ENCODE measurements around the gene DGAT2L6.

DNA sequence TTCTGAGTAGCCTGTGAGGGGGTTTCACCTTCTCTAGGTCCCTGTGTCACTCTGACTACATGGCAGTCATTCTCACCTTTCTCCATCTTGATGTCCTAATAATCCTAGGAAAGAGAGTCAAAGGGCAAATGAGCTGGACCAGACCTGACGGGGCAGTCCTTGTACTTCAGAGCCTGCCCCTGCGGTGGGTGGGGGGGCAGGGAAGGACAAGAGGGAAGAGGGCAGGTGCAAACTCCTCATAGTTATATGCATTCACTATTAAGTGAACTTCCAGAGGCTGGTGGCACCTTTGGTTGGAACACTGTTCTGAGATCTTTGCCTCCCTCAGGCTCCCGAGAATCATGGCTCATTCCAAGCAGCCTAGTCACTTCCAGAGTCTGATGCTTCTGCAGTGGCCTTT, 57.1 kb downstream of the DGAT2L6 start, which contains the start of gene AWAT1:
- TF ChIP-seq, protein P1, sequence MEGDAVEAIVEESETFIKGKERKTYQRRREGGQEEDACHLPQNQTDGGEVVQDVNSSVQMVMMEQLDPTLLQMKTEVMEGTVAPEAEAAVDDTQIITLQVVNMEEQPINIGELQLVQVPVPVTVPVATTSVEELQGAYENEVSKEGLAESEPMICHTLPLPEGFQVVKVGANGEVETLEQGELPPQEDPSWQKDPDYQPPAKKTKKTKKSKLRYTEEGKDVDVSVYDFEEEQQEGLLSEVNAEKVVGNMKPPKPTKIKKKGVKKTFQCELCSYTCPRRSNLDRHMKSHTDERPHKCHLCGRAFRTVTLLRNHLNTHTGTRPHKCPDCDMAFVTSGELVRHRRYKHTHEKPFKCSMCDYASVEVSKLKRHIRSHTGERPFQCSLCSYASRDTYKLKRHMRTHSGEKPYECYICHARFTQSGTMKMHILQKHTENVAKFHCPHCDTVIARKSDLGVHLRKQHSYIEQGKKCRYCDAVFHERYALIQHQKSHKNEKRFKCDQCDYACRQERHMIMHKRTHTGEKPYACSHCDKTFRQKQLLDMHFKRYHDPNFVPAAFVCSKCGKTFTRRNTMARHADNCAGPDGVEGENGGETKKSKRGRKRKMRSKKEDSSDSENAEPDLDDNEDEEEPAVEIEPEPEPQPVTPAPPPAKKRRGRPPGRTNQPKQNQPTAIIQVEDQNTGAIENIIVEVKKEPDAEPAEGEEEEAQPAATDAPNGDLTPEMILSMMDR (conservative IDR thresholded peaks at IDR 0.05): no peak
- no peak for TF ChIP-seq ZFX (IDR thresholded peaks at IDR 0.05)

Data from C4-2B (cell line).